NT2/D1 (cell line): ENCODE results near the gene TBCD.
"Not testable (repeated sequence)": the region's sequence is repeated elsewhere in the genome, so short reads cannot be mapped to it uniquely, and the experiment has no call there.

Experiments used
- DNase-seq: peaks from one replicate; pipeline ENCODE4 v3.0.0-alpha.2; 2011; ENCODE audit warnings: low read depth, low spot score
- H3K27me3 ChIP-seq: 2 replicates; pipeline ENCODE4 v1.6.0; 2011; ENCODE audit warnings: mild to moderate bottlenecking; ENCODE audit not compliant: insufficient read length, insufficient read depth
- H3K36me3 ChIP-seq: 2 replicates; pipeline ENCODE4 v1.6.1; 2011; ENCODE audit warnings: mild to moderate bottlenecking, low read length, mixed read lengths; ENCODE audit not compliant: insufficient read depth, insufficient read length
- H3K4me1 ChIP-seq: 2 replicates; pipeline ENCODE4 v1.5.1; 2011; ENCODE audit not compliant: insufficient read depth, insufficient read length
- H3K4me3 ChIP-seq: 2 replicates; pipeline ENCODE4 v1.5.1; 2011; ENCODE audit warnings: low read depth; ENCODE audit not compliant: insufficient read length
- H3K9ac ChIP-seq: 2 replicates; pipeline ENCODE4 v1.6.0; 2011; ENCODE audit warnings: low read depth; ENCODE audit not compliant: insufficient read length
- H3K9me3 ChIP-seq: 2 replicates; pipeline ENCODE4 v1.5.1; 2011; ENCODE audit warnings: mild to moderate bottlenecking, low read length; ENCODE audit not compliant: insufficient read depth
- SUZ12 ChIP-seq: IDR thresholded peaks from 2 replicates; pipeline ENCODE4 v1.6.1; 2011; ENCODE audit not compliant: insufficient read length, insufficient read depth; ENCODE audit errors: extremely low read depth
- YY1 ChIP-seq: IDR thresholded peaks from 2 replicates; pipeline ENCODE4 v1.6.1; 2011; ENCODE audit not compliant: insufficient read length, insufficient read depth
- ZNF274 ChIP-seq: IDR thresholded peaks from 2 replicates; pipeline ENCODE4 v1.6.1; 2011; ENCODE audit warnings: mild to moderate bottlenecking, low read depth, low read length

Gene TBCD

GRCh38 chr17:82967268-82968032 is 215.6 kb downstream of the TBCD start:
- H3K4me1 ChIP-seq, result no peaks in the 10 kb centered on the region
- TF ChIP-seq SUZ12, result no peak
- no peak for DNase-seq
- H3K36me3 ChIP-seq, result peaks cover 4% of the 10 kb centered on the region
- no peak overlapping the region for H3K9ac ChIP-seq
- no peaks in the 10 kb centered on the region; the same call in 1 of the 2 replicates for H3K9me3 ChIP-seq
- no peaks in the 10 kb centered on the region for H3K27me3 ChIP-seq
- no peak overlapping the region for H3K4me3 ChIP-seq

GRCh38 chr17:82968033-82968841 is 216.4 kb downstream of the TBCD start:
- not testable (repeated sequence) for H3K36me3 ChIP-seq, H3K4me3 ChIP-seq, H3K4me1 ChIP-seq, H3K27me3 ChIP-seq, DNase-seq, H3K9ac ChIP-seq, H3K9me3 ChIP-seq

GRCh38 chr17:82970067-82970466 is 218.2 kb downstream of the TBCD start:
- no peak overlapping the region for H3K4me3 ChIP-seq
- H3K27me3 ChIP-seq, result no peaks in the 10 kb centered on the region
- peaks cover 4% of the 10 kb centered on the region for H3K36me3 ChIP-seq
- no peak overlapping the region for H3K9ac ChIP-seq
- no peaks in the 10 kb centered on the region for H3K4me1 ChIP-seq
- no peak for TF ChIP-seq ZNF274
- no peak for TF ChIP-seq SUZ12
- no peak for TF ChIP-seq YY1
- no peaks in the 10 kb centered on the region; the same call in 1 of the 2 replicates for H3K9me3 ChIP-seq
- DNase-seq, result no peak

- no peaks in the 10 kb centered on the region for H3K4me1 ChIP-seq
- TF ChIP-seq YY1, result no peak
- TF ChIP-seq ZNF274, result no peak
- TF ChIP-seq SUZ12, result no peak
- H3K27me3 ChIP-seq, result no peaks in the 10 kb centered on the region
- no peak for DNase-seq
- no peak overlapping the region for H3K4me3 ChIP-seq
- no peaks in the 10 kb centered on the region; the same call in 1 of the 2 replicates for H3K9me3 ChIP-seq
- no peak overlapping the region for H3K9ac ChIP-seq
- H3K36me3 ChIP-seq, result peaks cover 4% of the 10 kb centered on the region
These were observed 219.1 kb downstream of the TBCD start for GRCh38 chr17:82970818-82971590.

- Histone ChIP-seq H3K4me1 (no peaks in the 10 kb centered on the region), H3K9ac (no peak overlapping the region), H3K4me3 (no peak overlapping the region), H3K9me3 (no peaks in the 10 kb centered on the region; the same call in 1 of the 2 replicates), H3K27me3 (no peaks in the 10 kb centered on the region), H3K36me3 (no peaks in the 10 kb centered on the region)
- no peak for DNase-seq
- TF ChIP-seq ZNF274 (no peak), YY1 (no peak), SUZ12 (no peak)
These were observed 221.0 kb downstream of the TBCD start for GRCh38 chr17:82972836-82973372.

GRCh38 chr17:82973456-82974135 is 221.7 kb downstream of the TBCD start:
- DNase-seq, result no peak
- Histone ChIP-seq H3K9me3 (no peaks in the 10 kb centered on the region; the same call in 1 of the 2 replicates), H3K36me3 (no peaks in the 10 kb centered on the region), H3K27me3 (no peaks in the 10 kb centered on the region), H3K4me1 (no peaks in the 10 kb centered on the region), H3K9ac (no peak overlapping the region), H3K4me3 (no peak overlapping the region)
- no peak for TF ChIP-seq ZNF274
- TF ChIP-seq SUZ12, result no peak
